ENCODE results near the gene CCIN.
"Not testable (repeated sequence)": the region's sequence is repeated elsewhere in the genome, so short reads cannot be mapped to it uniquely, and the experiment has no call there.

CCIN gene

DNA sequence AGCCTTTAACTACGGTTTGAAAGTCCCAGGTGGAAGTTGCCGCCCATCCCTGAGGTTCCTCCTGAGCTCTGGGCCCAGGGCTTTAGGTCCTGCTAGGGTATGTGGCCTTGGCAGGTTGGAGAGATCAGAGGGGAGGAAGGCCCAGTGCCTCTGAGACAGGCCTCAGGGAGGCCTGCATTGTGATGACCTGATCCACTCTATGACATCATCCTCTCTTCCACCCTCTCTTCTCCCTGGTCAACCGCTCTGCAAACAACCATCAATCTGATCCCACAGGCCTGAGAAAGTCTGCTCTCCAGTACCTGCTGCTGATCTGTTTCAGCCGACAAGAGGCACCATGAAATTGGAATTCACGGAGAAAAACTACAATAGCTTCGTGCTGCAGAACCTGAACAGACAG is at the start of gene CCIN:
CCIN (plus strand) TSS at position 223 of the 400 bp plus-strand sequence; CDS start at position 338, 115 bp downstream.
- DNase-seq (ENCODE audit: low read depth in 2 of 2): no peak

- DNase-seq (ENCODE audit: low read depth in 2 of 2): no peak
Observed at GRCh38 chr9:36119476-36119875, 49.7 kb upstream of the CCIN start.

- no peak for DNase-seq (ENCODE audit: low read depth in 2 of 2)
Observed at GRCh38 chr9:36120705-36121104, 48.5 kb upstream of the CCIN start.

- DNase-seq (ENCODE audit: low read depth in 2 of 2): no peak
Observed at GRCh38 chr9:36121971-36122370, 47.2 kb upstream of the CCIN start.

- DNase-seq (ENCODE audit: low read depth in 2 of 2): no peak
Observed at GRCh38 chr9:36123515-36123914, 45.7 kb upstream of the CCIN start.

DNA sequence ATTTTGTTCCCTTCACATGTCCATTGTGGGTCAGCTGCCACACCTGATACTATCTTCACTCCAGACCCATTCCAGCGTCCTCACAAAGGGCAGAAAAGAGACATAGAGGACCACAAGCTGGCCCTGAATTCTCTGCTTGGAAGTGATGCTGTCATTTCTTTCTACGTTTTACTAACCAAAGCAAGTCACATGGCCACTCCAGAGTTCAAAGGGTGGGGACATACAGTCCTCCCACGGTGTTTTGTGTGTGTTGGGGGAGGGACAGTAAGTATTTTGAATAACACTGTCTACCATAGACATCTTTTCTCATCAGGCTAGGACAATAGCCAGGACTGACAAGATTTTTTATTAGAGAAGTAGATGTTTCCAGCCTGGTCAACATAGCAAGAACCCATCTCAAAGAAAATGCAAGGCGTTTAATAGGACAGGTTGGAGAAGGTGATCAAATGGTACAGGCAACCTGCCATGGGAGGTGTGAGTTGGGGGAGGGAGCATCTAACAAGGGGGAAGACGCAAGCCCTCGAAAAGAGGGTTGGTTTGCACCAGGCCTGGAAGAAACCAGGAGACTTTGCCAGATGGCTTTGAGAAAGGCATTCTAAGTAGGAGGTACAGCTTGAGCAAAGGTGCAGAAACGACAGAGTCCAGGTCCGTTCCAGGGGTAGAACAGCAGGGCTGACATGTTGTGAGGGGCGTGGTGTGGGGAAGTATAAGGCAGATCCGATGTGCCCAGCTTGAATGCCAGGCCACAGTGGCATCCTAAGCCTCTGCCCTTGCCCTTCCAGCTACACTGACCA is 43.9 kb upstream of the CCIN start:
- DNase-seq (ENCODE audit: low read depth in 2 of 2): no peak

DNA sequence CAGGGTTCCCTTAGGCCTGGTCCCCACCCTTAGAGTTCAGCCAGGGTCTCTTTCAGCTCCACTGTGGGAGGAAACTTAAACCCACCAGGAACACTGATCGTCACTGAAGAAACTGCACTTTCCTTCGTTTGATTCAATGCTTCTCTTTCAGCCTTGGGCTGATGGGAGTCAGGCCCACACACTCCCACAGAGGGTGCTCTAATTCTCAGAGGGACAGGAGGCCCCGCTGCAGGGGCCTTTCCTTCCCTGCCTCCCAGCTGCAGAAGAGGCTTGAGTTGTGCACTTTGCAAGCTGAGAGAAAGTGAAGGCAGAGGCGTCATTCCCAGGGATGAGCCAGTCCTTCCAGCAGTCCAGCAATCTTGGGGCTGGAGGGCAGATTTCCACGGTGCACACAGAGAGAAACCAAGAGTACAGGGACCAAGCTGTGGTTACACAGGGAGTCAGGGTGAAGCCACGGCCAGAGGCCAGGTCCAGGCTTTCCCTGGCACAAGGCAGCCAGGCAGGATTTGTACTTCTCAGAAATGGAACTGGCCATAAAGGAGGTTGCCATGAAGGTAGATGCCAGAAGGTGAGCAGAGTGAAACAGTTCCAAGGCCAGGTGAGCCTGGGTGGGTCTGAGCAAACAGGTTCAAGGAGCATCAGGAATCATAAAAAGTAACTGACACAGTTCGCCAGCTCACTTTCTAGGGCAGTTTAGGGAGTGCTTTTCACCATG is 43.0 kb upstream of the CCIN start:
- DNase-seq (ENCODE audit: low read depth in 2 of 2): no peak

- no peak for DNase-seq (ENCODE audit: low read depth in 2 of 2)
Observed at GRCh38 chr9:36127652-36128244, 41.4 kb upstream of the CCIN start.

GRCh38 chr9:36128349-36128748 is 40.8 kb upstream of the CCIN start:
- DNase-seq (ENCODE audit: low read depth in 2 of 2): no peak

GRCh38 chr9:36129139-36129538 is 40.0 kb upstream of the CCIN start:
- no peak for DNase-seq (ENCODE audit: low read depth in 2 of 2)

GRCh38 chr9:36131666-36132065 is 37.5 kb upstream of the CCIN start:
- not testable (repeated sequence) for DNase-seq (ENCODE audit: low read depth in 2 of 2)

GRCh38 chr9:36132086-36132485 is 37.1 kb upstream of the CCIN start:
- DNase-seq (ENCODE audit: low read depth in 2 of 2): no peak

GRCh38 chr9:36134761-36135505 is 34.3 kb upstream of the CCIN start:
- DNase-seq (ENCODE audit: low read depth in 2 of 2): no peak

- no peak for DNase-seq (ENCODE audit: low read depth in 2 of 2)
Observed at GRCh38 chr9:36135741-36136271, 33.4 kb upstream of the CCIN start.

DNA sequence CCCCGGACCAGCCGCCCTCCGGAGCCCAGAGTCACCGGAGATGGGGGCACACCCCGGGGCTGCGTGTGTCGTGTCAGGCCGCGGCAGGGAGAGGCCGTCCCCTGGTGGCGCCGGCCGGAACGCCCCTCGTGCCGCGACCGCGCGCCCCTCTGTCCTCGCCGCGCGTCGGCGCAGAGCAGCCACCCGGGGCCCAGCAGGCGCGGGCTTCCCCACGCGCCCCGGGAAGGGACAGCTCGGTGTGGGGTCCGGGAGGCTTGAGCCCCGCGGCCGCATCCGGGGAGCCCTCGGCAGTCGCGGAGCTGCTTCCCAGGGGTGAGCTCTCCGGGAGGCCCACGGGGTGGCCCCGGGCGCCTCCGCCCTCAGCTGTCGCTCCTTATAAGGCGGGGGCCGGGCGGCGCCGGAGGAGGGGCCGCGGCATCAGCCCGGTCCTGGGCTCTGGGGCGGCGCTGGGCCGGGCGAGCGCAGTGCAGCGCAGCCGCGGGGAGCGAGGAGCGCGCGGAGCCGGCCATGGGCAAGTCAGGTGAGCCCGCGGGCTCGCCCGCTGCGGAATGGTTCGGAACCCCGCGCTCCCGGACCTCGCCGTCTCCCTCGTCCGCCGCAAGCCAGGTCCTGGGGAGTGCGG is 32.8 kb upstream of the CCIN start, which contains the start of gene GLIPR2:
GLIPR2 (plus strand) TSS at position 462 of the 622 bp plus-strand sequence; CDS start at position 508, 46 bp downstream.
- no peak for DNase-seq (ENCODE audit: low read depth in 2 of 2)

DNA sequence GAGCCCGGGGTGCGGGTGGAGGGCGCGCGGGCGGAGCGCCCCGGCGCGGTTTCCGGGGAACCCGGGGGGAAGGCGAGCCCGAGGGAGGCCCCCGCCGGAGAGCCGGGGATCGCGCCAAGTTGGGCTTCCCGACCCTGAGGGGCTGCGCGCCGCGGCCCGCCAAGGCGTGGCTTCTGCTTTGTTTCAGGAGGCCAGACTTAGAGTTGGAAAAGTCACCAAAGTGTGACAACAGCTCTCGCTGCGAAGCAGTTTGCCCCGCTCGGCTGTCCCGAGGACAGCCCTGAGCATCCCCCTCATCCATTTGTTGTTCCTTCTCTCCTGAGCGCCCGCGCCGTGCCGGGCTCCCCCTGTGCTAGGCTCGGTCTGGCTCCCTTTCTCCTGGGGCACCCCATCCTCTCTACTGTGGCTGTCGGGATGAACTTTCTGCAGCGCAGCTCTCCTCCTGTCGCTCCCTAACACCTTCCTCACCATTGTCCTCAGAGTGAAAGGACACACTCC is 32.2 kb upstream of the CCIN start:
- no peak for DNase-seq (ENCODE audit: low read depth in 2 of 2)

DNA sequence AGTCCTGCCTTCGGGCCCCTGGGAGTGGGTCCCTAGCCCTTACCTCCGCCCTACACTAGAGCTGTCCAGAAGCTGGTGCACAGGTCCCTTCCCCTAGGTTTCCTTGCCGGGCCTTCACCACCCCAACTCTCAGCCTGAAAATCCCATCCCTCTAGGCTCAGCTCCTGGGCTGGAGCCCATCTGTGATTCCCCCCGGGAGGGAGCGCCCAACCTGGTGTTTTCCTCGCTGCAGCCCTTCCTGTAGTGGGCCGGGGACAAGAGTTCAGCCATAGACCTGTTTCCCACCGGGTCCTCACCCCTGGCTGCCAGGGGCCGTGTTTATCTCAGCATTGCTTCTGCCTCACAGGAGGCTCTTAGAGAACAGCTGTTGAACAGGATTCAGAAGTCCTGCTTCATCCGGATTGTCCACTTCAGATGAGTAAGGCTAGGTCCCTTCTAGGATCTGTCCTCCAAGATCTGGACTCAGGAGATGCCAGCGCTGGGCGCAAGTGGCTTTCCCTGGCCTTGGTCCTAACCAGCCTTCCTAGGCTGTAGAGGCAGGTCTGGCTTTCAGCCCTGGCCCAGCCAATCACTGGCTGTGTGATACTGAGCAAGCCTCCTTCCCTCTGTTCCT is 31.7 kb upstream of the CCIN start:
- no peak for DNase-seq (ENCODE audit: low read depth in 2 of 2)

DNA sequence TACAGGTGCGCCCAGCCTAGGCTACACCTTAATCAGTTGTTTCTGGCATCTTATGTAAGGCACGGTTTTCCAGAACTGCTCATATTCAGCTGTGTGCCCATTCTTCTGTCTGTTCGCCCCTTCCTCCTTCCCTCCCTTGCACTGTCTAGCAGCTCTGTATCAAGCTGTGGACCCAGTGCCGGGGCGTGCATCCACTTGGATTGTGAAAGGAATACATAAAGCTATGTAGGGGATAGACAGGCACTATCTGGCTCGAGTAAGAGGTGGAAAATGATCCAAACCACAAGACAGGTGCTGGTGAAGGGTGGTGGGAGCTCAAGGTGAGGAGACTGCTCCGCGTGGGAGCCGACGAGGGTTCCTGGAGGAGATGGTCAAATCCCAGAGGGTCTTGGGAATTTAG is 30.7 kb upstream of the CCIN start:
- no peak for DNase-seq (ENCODE audit: low read depth in 2 of 2)

- DNase-seq (ENCODE audit: low read depth in 2 of 2): no peak
Observed at GRCh38 chr9:36138901-36139300, 30.3 kb upstream of the CCIN start.
